ENCODE measurements around the gene NIBAN1.

DNA sequence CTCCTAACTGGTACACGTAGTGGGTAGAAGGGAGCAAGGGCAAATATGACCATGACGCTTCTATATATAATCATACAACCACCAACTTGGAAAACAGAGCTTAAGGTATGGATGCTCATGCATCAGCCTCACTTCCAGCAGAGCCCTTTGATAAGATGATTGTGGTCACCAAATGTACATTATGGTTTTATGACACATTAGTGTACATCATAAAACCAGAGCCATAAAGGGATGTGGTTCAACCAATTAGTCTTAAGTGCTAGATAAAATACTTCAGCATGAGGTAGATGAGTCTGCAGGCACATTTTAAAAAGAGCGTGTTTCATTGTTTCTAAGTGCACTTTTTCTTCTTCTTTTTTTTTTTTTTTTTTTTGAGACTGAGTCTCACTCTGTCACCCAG is 43.7 kb downstream of the NIBAN1 start:
- TF ChIP-seq POLR2AphosphoS5 (IDR thresholded peaks at IDR 0.05; ENCODE audit: low read depth, low read length) (no peak), TAF1 (IDR thresholded peaks at IDR 0.05; ENCODE audit: low read depth, low read length) (no peak), CHD2 (IDR thresholded peaks at IDR 0.05; ENCODE audit: low read length) (no peak), BRCA1 (IDR thresholded peaks at IDR 0.05; ENCODE audit: low read depth, low read length) (no peak), EGR1 (IDR thresholded peaks at IDR 0.05; ENCODE audit: borderline replicate concordance, low read depth, low read length) (no peak), CTCF (IDR thresholded peaks at IDR 0.05; ENCODE audit: control extremely low read depth in 1 of 3, insufficient read depth in 1 of 3, low read depth in 1 of 3, low read length in 3 of 3) (no peak), HDAC2 (IDR thresholded peaks at IDR 0.05; ENCODE audit: borderline replicate concordance in 1 of 2, low read depth in 2 of 2, low read length in 2 of 2) (no peak), EZH2 (IDR thresholded peaks at IDR 0.05; ENCODE audit: low read depth, low read length, severe bottlenecking) (no peak), CREB1 (IDR thresholded peaks at IDR 0.05) (no peak), EP300 (IDR thresholded peaks at IDR 0.05; ENCODE audit: borderline replicate concordance in 1 of 2, low read depth in 2 of 2, low read length in 2 of 2) (no peak), SIX5 (IDR thresholded peaks at IDR 0.05; ENCODE audit: low read depth, low read length) (no peak), CEBPB (IDR thresholded peaks at IDR 0.05; ENCODE audit: low read depth, low read length) (no peak), SP2 (IDR thresholded peaks at IDR 0.05; ENCODE audit: low read length) (no peak)
